Stimulated activated CD8-positive, alpha-beta memory T cell treated with anti-CD3 and anti-CD28 coated beads, Interleukin-7, amount 100 ng/mL, for 4 hours (primary cell): Measurements from ENCODE around the gene AREG.

Experiments used
- DNase-seq, 2 donors: peaks; one replicate each; pipeline ENCODE4 v3.0.0-alpha.2; 2020; ENCODE audit warnings: low read depth in 2 of 2

AREG gene

GRCh38 chr4:74463123-74463522 is 18.2 kb downstream of the AREG start:
- DNase-seq: no peak

- no peak for DNase-seq
Observed at GRCh38 chr4:74464291-74464690, 19.4 kb downstream of the AREG start.

DNA sequence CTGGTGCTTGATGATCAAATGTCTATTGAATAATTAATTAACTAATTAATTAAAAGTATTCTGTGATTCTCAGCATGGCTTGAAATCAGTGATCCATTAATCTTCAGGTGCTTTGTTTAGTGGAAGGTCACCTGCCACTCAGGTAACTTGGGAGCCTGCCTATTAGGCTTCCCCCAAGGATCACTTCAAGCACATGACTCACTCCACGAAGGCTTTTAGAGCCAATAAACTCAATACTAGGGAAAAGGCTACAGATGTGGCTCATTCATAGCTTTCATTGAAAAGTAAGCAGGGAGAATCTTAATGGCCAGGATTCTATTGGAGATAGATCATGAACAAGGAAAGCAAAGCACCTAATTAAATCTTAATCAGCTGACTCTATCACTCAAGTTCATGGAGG is 21.3 kb downstream of the AREG start:
- DNase-seq: no peak

GRCh38 chr4:74471264-74471663 is 26.3 kb downstream of the AREG start:
- DNase-seq: no peak

GRCh38 chr4:74473155-74473811 is 28.3 kb downstream of the AREG start:
- no peak for DNase-seq

GRCh38 chr4:74474345-74475090 is 29.6 kb downstream of the AREG start:
- no peak for DNase-seq

GRCh38 chr4:74475091-74475800 is 30.3 kb downstream of the AREG start:
- DNase-seq: no peak

DNA sequence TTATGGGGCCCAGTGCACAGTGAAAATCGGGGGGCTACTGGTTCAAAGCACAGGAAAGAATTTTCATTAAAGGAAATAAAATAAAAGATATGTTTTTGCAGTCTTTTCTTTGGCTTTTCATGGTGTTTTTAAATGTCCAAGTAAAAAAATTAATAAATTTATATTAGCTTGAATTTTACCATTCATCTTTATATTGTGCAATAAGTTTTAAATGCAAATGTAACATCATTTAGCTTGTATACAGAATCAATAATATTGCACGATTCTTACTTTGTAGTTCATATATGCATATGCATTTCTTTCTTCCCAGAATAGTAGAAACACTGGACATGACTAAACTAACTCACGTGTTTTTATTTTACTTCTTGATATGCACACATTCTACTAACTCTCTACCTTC is 31.0 kb downstream of the AREG start:
- DNase-seq: no peak

GRCh38 chr4:74479009-74479408 is 34.1 kb downstream of the AREG start:
- DNase-seq: no peak

DNA sequence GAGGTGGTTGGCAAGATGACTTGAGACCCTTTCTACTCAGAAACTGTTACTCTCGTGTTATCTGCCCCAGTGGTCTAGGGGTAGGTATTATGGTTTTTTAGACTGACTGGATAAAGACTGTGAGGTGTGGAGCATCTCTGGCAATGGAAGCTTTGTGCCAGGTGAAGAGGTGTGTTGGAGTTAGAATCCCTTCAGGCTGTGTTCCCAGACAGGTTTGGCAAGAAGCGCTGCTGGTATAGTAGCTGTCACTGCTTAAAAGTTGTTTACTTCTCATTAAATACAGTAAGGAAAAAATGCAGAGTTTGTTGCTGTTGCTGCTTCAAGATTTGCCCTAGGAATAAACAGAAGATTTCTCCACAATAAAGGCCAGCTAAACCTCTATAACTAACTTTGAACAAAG is 35.3 kb downstream of the AREG start:
- DNase-seq: no peak

DNA sequence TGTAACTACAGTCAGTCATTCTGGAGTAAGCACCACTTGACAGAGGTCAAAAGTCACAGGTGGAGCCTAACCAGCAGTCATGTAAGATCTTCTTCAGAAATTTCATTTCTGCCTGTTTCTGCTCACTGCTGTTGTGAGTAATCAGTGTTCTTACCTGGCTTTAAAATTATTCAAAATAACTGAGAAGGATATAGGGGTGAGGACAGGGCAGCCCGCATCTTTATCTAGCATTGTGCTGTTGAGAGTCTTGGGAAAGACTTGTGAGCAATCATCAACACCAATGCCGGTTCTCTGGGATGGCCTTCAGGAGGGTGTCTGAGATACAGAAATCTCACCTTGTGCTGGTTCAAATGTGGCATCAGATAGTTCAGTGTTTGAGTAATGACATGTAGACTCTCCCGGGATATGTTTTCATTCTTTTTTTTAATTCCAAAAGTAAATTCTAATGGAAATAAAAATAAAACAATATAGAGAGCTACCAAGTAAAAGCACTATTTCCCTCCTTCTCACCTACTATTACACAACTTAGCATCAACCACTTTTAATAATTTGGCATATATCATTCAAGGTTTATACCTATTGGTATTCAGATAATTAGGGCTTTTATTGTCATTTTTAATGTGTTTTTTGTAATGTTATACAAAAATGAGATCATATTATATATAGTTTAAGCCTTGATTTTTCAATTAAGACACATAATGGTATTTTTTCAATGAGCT is 37.1 kb downstream of the AREG start:
- no peak for DNase-seq

DNA sequence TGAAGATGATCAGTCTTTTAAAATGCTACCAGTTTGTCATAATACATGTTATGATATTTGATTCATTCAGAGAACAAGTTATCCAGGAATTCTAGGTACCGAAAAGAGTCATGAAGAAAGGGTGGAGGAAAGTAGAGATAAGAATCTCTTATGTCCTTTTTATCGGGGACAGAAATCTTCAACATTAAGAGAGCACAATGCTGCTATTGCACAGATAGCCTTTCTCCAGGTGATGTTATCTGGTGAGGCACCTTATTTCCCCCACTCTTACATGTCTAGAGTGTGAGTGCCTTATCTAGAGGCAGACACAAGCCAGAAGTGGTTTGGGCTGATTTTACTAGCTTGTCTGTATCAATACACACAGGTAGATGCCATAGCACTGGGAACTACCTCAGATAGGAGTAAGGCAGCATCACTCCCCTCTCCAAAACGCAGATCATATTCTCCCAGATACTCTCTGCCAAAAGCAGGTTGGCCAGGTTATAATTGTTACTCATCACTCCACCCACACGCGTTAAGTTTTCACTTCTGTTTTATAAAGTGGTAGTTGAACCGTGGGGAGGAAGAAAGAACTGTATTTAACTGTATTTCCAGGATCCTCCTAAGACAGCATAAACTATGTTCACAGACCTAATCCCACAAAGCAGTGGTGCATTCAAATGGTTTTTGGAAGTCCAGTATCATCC is 38.4 kb downstream of the AREG start:
- DNase-seq: no peak

DNA sequence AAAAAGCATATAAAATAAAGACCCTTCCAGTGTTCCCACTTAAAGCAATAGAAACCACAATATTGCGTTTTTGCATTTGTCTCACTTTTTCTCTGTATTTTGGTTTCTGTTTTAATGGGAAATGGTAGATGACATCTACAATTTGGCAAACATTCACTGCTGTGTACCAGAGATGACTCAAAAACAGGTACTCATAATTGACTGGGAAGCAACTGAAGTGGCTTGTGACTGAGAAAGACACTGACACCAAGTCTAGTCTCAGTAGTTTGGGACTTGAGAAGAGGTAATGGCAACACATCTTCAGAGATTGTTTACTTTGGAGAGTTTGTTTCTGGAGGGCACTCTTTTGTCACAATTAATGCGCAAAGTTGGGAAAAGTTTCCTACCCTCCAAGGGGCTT is 42.0 kb downstream of the AREG start:
- DNase-seq: no peak

DNA sequence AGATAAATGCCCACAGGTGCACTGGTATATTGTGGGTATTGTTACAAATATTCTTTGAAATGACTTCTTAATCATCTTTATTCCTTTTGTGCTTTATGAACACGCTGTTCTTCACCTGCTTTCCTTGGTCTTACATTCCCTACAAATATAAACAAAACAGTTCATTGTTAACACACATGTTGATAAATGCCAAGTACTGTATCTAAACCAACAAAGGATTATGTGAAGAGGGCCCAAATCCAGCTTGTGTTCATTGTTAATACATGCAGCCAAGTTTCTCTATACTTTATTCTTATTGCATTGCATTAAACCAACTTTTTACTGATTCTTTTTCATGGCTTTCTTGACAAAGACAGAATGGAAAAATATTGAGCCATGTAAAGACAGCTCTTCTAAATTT is 42.8 kb downstream of the AREG start:
- DNase-seq: no peak

- no peak for DNase-seq
Observed at GRCh38 chr4:74490736-74491135, 45.8 kb downstream of the AREG start.

- DNase-seq: no peak
Observed at GRCh38 chr4:74499986-74500781, 55.2 kb downstream of the AREG start.

DNA sequence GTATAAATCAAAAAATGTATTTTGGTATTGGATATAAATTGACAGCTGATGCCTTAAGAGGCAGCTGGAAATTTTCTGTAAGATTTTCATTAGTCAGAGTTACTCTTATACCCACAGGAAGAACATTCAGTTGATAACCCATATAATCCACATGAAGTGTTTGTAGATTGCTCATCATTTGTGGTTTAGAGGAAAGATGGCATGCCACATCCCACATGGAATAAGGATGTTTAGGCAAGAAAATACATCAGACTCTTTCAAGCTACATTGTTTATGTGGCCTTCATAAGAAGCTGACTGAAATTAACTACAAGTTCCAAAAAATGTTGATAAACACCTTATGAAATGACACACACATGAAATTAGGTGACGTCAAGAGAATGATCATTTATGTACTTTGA is 56.6 kb downstream of the AREG start:
- no peak for DNase-seq

DNA sequence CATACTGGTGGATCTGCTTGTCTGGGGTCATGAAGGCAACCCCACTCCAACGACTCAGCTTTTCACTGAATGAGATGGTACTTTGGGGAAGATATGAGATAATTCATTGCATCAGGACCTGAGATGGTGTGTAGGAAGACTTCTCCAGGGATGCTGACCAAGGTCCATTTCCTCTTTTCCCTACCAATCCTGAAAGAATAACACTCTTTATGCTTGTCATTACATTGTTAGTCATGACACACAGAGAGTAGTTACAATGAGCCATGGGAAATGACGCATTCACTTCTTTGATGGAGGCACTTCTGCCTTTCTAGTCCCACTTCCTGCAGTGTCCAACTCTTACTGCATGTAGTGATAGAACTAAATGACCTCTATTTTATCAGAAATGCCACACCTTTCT is 58.6 kb downstream of the AREG start:
- no peak for DNase-seq

DNA sequence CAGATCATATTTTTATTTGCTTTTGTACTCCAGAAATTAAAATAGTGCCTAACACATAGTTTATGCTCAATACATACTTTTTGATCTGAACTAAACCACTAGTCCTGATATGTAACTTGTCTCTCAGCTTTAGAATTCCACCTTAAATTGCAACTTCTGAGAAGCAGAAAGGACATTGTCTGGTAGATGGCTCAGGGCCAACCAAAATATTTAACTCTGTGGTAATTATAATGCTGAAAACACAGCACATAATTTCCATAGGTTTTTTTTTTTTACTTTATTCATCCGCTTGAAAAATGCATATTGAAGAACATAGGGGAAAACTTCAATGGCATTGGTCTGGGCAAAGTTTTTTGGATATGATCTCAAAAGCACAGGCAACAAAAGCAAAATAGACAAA is 59.3 kb downstream of the AREG start:
- DNase-seq: no peak
